GM21423 (cell line): ENCODE results near the gene CACNG4.
"Not testable (repeated sequence)": the region's sequence is repeated elsewhere in the genome, so short reads cannot be mapped to it uniquely, and the experiment has no call there.

Experiments
- ATAC-seq: cut with Tn5 transposase; IDR thresholded peaks from one replicate; pipeline ENCODE4 v1.9.1; 2021; ENCODE audit warnings: mild to moderate bottlenecking, moderate library complexity; ENCODE audit not compliant: unreplicated experiment

The CACNG4 gene

DNA sequence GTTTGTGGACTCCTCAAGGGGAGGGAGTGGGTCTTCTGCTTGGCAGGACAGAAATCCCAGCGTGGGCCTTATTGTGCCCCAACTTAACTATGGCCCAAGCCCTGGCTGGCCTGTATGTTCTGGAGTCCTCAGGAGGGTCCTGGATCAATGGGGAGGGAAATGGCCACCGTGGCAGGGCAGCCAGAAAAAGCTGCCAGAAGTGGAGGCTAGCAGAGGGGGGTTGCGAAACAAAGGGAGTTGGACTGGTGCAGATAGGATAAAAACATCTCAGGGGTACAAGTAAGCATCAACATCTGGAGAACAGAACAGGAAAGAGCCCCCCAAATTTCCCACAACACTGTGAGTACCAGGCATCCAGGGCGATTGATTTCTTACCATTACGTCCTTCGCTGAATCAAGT lies 76.1 kb downstream of the CACNG4 start:
- ATAC-seq, result no peak

DNA sequence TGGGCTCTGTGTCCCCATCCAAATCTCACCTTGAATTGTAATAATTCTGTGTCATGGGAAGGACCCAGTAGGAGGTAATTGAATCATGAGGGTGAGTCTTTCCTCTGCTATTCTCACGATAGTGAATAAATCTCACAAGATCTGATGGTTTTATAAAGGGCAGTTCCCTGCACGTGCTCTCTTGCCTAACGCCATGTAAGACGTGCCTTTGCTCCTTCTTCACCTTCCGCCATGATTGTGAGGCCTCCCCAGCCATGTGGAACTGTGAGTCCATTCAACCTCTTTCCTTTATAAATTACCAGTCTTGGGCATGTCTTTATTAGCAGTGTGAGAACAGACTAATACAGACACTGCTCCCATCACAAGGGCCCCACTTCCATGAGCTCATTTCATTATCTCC lies 76.6 kb downstream of the CACNG4 start:
- ATAC-seq, result not testable (repeated sequence)

DNA sequence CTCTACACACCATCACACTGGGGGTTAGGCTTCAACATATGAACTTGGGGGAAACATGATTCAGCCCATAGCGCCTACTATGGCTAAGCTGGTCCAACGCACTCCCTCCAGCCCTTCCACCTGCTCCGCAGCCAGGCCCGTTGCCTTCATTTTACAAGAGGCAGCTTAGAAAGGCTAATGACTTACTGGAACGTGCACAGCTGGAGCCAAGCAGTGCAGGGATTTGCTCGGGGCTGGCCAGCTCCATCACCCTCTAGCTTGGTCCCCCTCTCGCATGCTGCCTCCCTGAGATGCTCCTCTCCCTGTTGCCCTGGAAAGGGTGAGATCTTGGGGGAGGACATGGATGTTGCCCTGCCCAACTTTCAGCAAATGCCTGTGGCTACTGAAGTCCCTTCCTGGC lies 77.0 kb downstream of the CACNG4 start:
- no peak for ATAC-seq

DNA sequence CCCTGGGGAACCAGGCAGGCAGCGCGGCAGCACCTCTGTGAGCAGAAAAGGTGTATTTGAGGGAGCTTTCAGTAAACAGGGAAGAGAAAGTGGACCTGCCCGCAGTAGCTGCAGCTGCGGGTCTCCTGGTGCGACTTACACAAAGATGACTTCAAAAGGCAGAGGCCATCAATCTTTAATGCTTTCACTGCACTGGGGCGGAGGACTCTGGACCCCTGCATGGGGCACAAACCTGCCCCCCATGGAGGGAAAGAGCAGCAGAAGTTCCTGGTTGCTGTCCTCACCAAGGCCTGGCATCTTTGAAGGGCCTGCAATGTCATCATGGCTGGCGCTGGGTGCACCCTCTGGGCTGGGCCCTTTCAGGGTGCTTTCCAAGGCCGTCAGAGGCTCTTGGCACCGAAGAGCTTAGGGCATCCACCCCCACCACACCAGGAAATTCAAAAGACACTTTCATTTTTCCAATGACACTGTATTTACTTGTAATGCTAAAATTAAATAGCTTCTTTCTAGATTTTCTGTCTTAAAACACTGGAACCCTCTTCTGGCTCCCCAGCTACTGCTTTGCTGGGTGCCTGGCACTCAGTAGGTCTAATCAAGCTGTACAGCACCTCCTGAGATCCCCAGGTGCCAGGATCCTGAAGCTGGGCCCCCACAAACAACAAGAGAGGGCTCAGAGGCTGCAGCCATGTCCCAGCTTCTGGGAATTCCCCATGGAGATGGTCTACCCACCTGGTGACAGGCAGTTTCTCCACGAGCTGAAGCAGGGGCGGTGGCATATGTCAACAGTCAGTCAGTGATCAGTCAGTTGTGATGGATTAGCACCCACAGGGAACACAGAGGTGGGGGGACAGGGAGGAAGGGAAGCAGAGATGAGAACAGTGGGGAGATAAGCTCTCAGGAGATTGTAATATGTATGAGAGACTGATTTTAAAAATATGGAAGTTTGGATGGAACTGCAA lies 77.7 kb downstream of the CACNG4 start:
- ATAC-seq, result no peak

DNA sequence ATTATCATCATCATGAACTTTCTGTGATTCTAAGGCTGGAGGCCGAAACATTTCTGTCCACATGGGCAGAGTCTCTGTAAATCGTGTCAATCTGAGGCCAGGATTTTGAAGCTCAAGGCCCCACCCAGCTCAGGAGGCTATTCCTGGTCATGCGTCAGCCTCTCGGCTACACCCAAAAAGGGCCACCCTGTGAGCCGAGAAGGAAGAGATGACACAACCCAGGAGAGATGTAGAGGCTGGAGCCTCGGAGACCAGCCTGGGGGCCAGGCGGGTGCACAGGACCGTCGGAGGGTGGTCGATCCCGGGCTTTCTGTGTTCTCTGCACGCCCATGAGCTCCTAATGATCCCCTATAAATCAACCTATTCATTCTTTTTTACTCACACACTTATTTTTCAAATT lies 78.8 kb downstream of the CACNG4 start:
- ATAC-seq, result no peak

DNA sequence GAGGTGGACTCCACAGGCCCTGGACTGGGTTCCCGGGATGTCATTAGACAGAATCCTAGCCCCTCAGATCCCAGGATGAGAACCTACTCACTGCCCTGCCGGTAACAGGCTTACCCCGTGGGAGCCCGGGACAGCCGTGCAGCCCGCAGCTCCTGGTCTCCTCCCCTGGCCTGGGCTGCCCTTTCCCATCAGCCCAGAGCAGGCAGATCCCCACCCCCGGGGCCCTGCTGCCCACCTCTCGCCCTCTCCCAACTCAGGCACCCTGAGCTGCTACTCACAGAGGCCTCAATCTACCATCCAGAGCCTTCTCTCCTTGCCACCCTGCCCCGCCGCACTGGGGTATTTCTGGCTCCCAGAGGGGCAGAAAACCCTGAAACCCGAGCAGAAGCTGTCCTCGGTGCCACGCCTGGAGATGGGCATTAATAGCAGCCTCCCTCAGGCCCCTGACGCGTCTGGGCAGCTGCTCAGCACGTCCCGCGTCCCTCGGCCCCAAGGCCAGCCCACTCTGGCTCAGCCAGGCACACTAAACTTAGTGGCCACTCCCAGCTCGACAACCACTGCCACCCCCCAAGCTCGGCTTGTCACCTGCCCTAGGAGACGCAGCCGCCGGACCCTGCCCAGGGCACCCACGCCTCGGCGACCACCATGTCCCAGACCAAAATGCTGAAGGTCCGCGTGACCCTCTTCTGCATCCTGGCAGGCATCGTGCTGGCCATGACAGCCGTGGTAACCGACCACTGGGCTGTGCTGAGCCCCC lies 79.7 kb downstream of the CACNG4 start, which contains the start of gene CACNG1:
TSS of gene CACNG1 (plus strand) at position 539 of the 757 bp plus-strand sequence. CDS start at position 646, 107 bp downstream.
- ATAC-seq, result no peak

DNA sequence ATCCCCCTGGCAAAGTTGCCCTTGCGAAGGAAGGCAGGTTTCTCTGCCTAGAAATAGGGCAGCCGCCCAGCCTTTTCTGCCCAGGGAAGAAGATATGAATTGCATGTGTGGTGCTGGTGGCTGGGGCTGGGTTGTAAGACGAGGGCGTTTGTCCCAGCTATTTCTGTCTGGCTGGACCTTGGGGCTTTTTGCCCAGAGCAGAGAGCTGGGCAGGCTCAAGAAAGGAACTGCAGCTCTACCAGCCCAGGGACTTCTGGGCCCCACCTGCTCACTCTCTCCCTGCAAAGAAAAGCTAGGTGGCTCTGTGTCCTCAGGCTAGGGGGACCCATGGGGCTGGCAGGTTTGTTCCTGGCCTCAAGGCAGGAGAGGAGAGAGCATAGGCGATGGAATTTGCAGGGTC lies 80.4 kb downstream of the CACNG4 start:
- no peak for ATAC-seq

DNA sequence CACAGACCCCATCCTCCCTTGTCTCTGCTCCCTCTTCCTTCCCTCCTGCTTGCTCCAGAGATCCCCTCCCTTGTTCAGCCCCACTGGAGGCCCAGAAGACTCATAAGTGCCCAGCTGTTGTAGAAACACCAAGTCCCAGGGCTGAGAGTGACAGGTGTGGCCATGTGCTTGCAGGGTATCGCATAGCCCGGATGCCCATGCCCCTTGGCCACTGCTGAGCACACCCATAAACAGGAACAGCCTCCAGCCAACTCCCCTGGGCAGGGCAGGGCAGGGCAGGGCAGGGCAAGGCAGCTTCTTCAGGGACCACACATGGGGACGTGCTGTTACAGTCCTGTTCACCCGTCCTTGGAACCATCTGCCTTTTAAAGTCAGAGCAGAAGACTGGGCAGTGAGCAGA lies 81.9 kb downstream of the CACNG4 start:
- ATAC-seq, result no peak

DNA sequence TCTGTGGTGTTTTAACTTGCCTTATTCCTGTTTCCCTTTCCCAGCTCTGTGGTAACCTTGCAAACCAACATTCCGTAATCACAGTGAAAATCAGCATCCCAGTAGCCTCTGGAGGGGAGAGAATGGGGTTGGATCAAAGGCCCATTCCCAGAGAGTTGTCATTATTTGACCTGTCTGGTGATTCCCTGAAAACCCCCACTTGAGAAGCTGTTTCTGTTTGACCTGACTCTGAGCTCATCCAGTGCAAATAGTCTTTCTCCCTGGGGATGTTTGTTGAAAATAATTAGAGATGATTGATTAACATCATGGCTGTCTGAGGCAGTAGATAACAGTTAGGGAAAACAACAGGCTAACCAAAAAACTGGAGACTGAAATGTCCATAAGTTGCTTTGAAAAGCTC lies 82.9 kb downstream of the CACNG4 start:
- no peak for ATAC-seq

DNA sequence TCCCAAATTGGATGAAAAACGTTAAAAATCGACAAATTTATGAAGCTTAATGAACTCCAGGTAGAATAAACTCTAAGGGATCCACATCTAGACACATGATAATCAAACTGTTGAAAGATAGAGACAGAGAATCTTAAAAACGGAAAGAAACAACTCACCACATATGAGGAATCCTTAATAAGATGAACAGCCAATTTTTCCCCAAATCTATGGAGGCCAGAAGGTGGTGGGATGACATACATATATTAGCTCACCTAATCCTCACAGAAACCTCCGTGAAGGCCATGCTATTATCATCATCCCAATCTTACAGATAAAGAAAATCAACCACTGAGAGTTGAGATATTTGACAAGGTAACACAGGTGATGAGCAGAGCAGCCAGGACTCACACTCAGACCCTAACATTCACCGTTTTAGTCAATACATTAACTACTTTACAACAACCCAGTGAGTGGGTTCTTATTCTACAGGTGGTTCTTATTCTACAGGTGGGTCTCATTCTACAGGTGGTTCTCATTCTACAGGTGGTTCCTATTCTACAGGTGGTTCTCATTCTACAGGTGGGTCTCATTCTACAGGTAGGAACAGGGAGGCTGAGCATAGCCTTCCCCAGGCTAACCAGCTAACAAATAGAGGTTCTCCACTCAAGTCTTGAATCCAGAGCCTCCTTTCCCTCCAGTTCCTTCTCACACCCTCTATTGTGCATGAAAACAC lies 84.7 kb downstream of the CACNG4 start:
- no peak for ATAC-seq

DNA sequence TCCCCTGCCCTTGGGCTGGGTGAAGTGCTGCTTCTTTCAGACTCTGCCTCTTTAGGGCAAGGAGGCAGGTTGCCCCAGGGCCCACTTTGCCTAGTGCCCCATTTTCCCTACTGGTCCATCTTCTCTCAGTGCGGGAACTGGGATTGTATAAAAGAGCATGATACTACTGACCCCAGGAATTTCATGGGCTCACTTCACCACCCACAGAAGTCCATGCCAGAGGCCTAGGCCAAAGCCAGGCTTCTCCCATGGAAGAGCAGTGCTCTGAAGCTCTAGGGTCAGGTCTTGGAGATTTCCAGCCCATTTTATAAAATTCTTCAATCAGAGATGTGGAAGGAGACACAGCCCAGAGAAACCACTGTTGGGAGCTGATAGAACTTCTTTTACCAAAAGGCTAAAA lies 85.6 kb downstream of the CACNG4 start:
- no peak for ATAC-seq

DNA sequence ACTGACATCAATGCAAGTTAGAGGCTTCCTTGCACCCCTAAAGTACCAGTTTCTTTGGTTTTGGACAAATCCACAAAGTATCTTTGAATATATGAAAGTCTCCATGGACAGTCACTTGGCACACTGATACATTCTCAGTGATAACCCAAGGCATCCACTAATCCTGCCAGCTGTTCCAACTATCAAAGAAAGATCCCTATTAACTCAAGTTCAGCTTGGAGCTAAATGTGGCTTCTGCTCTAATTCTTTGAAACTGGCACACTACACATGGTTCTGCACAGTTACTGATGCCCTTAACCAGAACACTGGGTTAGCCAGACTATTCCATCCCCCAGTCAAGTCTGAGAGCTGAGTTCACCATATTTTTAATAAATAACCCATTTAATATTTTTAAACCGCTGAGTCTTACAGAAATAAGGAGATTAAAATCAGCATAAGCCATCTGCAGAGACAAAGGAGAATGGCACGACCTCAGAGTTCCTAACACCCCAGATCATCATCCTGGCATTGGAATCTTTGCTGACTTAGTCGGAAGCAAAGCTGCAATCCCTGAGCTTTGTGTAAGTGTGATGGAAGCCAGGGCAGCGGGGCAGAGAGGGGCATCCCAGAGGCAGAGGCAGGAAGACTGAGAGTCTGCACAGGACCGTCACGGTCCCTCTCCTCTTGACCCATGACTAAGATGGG lies 86.1 kb downstream of the CACNG4 start:
- ATAC-seq, result no peak

DNA sequence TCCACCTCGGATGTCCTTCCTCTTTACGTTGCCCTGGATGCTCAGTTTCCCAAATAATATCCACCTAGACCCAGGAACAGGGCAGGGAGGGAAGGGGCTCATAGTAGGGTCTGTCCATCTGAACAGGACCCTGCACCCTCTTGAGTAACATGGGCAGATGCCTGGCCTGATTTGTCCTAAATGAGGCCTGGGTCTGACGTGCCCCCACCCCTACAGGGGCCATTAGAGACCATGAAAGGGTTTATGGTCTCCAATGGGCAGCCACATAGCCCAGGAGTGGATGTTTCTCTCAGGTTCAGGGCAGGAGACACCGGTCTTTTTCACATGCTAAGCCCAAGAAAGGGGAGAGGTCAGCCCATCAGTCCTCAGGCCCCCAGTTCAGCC lies 86.6 kb downstream of the CACNG4 start:
- no peak for ATAC-seq

DNA sequence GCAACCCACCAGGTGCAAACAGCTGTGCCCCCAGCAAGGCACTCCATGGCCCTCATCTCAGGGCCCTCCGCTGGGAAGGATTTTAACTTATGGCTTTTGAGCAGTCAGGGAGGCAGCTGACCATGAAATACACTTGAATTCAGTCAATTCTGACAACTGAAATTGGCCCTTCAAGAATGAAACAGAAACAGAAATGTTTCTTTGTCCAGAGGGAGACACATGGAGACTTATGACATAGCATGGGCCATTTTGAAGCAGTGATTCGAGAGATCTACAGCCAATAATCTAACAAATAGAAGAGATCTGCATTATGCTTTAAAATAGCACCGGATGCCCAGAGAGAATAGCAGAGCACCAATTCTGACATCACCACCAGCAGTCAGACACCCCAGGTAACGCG lies 87.3 kb downstream of the CACNG4 start:
- no peak for ATAC-seq

DNA sequence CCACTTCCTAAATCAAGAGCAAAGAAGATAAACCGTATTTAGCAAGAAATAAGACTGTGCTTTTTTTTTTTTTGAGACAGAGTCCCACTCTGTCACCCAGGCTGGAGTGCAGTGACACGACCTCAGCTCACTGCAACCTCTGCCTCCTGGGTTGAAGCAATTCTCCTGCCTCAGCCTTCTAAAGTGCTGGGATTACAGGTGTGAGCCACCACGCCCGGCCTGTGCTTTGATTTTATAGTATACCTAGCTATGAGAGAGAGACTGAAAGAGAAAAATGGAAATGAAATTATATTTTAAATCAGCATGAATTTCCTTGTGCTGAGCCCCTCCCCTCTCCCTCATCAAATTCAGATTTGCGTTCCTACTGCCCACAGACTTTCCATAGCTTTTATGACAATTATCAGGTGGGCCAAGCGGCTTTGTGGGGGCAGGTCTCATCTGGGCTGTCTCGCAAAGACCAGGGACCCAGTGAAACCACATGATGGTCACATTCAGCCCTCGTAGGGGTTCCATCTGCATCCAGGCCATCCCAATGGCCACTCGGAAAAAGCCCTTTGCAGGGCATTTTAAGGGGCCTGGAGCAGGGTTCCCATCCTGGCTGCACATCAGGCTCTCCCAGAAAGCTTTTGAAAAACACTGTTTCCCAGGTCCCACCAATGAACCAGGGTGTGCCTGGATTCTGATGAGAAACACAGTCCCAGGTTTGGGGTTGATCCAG lies 88.4 kb downstream of the CACNG4 start:
- no peak for ATAC-seq

DNA sequence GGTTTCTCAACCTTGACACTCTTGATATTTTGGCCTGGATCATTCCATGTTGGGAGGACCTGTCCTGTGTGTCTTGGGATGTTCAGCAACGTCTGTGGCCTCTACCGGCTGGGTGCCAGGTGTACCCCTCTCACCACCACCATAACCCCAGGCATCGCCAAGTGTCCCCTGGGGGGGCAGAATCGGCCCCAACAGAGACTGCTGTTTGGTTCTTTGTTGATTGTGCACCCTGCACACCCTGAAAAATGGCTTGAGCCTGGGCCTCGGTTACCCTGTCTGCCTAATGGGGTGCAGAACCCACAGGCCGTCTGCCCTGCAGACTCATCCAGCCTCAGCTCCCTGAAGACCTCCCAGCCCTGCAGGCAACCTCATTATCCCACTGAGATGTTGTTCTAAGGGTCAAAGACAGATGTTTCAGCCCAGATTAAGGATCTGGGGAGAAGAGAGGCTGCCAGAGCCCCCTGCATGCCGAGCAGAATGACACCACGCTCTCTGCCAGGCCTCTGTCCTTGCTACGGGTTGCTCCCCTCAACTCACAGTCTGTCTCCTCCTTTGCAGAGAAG lies 89.0 kb downstream of the CACNG4 start:
- no peak for ATAC-seq

DNA sequence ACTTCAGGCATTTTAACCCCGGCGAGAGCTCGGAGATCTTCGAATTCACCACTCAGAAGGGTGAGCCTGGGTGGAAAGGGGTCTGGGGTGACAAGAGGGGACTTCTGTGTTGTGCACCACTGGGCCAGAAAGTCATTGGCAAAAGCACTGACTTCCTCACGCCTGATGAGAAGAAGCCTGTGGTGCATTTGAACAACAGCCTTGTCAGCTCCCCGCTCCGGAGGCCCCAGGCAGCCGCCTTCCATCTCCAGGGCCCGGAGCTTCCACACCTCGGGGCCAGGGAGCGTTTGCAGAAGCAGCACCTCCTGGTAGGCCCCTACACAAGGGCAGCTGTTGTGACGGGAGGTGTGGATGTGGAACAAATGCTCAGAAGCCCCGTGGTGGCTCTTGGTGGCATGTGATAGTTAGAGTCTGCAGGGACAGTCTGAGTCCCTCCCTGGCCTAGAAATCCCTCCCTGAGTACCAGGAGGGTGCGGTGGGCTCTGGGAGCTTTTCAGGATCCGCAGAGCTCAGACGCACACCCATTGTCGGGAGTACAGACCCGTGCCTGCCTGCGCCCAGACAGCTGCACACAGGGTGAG lies 89.6 kb downstream of the CACNG4 start:
- ATAC-seq, result no peak

DNA sequence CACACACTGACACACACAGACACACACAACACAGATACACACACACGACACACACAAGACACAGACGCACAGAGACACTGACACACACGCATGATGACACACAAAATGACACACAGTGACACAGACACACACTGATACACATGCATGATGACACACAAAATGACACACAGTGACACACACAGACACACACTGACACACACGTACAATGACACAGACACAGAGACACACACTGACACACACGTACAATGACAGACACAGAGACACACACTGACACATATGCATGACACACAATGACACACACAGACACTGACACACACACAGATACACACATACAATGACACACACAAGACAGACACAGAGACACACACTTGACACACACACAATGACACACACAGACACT lies 90.1 kb downstream of the CACNG4 start:
- no peak for ATAC-seq

DNA sequence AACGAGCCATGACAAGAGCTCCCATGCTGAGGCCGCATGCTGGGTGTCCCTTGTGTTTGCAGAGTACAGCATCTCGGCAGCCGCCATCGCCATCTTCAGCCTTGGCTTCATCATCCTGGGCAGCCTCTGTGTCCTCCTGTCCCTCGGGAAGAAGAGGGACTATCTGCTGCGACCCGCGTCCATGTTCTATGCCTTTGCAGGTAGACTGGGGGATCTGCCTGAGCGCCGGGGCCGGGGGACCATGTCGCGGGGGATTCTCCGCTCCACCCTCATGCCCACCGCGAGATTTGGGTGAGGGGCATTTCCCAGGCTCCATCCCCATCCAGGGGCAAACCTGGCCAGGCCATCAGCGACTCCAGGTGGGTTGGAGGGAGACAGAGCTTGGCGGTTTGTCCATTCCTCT lies 90.5 kb downstream of the CACNG4 start:
- ATAC-seq, result no peak
